GM12801 (cell line): Measurements from ENCODE around the gene MAPK10.

Experiments used
- TF ChIP-seq, protein P1 (sequence below): IDR thresholded peaks from one replicate; pipeline ENCODE4 v1.5.1; 2011; ENCODE audit warnings: control low read depth; ENCODE audit not compliant: insufficient read length; ENCODE audit errors: extremely low read depth

The MAPK10 gene

DNA sequence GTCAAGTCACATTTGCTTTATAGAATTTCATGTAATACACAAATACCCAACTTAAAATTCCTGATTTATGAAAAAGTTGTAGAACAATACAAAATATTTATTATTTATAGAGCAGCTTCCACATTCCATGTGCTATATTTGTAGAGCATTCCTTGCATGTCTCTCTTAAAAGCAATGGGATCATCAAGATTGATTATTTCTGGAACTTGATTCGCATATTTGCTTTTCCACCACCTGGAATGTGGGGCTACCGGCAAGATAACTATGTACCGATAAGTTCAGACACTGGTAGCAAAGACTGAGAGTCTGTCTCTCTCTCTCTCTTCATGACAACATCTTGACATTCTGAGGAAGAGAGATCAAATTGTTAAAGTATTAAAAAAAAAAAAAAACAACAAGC, 59.3 kb downstream of the MAPK10 start:
- TF ChIP-seq, protein P1, sequence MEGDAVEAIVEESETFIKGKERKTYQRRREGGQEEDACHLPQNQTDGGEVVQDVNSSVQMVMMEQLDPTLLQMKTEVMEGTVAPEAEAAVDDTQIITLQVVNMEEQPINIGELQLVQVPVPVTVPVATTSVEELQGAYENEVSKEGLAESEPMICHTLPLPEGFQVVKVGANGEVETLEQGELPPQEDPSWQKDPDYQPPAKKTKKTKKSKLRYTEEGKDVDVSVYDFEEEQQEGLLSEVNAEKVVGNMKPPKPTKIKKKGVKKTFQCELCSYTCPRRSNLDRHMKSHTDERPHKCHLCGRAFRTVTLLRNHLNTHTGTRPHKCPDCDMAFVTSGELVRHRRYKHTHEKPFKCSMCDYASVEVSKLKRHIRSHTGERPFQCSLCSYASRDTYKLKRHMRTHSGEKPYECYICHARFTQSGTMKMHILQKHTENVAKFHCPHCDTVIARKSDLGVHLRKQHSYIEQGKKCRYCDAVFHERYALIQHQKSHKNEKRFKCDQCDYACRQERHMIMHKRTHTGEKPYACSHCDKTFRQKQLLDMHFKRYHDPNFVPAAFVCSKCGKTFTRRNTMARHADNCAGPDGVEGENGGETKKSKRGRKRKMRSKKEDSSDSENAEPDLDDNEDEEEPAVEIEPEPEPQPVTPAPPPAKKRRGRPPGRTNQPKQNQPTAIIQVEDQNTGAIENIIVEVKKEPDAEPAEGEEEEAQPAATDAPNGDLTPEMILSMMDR = no peak

DNA sequence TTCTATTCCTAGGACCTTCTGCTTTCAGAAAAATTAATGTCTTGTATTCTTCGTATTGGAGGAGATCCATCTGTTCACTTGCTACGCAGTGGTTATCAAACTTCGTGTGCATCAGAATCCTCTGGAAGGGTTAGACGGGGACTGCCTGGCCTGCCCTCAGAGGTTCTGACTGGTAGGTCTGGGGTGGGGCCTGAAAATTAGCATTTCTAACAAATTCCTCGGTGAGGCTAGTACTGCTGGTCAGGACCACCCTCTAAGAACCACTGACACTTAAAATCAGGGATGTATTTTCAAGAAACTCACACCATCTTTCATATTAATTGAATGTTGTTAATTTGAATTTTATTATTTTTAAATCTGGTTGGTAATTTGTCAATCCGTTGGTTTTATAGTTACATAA, 63.0 kb downstream of the MAPK10 start:
- TF ChIP-seq, protein P1 = no peak

DNA sequence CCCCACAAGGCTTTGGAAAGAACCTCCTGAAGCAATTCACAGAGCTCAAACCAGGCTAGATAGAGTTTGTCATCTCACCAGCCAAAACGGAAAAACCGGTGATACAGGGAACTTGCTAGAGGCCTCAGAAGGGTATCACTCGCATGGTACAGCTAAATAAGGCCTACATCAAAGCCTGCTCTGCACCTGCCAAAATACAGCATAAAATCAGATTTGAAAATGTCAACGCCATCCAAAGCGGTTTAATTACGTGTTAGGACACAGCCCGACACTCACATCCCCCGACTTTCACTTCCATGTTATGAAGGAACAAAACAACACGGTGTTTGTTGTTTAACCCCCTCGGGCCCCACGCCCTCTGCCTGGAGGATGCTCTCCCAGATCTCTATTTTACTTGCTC, 65.0 kb downstream of the MAPK10 start:
- TF ChIP-seq, protein P1 = no peak

DNA sequence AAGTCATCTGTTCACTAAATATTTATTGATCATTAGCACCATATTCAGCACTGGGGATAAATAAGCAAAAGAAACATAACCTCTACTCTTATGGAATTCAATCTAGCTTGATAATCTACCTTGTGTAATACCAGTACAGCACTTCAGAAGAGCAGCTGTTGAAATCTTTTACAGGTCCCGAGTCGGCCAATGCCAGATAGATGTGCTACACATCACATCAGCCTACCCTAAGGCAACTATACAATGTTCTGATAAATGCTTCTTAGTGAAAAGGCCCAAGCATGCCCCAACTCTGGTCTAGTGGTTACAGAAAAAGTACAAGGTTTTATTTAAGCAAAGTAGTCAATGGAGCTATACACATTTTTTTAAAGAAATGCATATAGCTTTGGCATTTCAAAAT, 68.7 kb downstream of the MAPK10 start:
- TF ChIP-seq, protein P1 = no peak

DNA sequence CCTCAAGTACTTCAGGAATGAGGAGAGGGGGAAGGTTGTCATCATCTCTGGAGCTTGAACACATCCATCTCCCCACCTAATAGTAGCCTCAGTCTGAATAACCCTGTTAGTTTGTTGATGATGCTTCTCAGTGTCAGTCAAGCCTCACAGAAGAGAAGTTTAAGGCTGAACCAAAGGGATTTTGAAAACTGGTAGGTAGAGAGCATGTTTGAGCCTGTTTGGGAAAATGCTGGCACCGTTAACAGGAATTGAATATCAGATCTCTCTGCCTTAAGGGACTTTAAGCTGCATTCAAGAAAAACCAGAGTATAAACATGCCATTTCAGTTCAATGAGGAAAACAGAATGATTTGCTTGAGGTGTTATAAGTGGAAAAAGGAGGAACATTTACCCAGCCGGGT, 73.1 kb downstream of the MAPK10 start:
- TF ChIP-seq, protein P1 = no peak

DNA sequence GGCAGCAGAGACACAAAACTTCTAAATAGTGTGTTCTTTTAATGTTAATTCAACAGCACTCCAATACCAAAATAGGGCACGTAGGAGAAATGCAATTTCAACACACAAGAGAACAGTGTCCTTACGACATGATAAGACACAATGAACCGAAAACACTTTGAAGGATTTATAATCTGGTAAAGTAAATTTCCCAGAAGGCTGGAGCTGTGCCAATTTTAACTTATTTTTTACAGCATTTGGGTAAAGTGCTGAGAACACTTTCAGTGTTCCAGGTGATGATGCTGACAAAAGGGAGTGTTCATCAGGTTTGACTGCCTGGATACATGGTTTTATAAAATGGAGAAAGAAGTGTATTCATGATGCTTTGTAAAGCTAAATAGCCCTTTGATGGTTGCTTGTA, 76.5 kb downstream of the MAPK10 start:
- TF ChIP-seq, protein P1 = no peak

DNA sequence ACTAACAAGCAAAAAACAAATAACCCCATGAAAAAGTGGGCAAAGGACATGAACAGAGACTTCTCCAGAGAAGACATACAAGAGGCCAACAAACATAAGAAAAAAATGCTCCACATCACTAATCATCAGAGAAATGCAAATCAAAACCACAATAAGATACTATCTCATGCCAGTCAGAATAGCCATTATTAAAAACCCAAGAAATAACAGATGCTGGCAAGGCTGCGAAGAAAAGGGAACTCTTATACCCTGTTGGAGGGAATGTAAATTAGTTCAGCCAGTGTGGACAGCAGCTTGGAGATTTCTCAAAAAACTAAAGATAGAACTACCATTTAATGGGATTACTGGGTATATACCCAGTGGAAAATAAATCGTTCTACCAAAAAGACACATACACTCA, 79.6 kb downstream of the MAPK10 start:
- TF ChIP-seq, protein P1 = no peak

DNA sequence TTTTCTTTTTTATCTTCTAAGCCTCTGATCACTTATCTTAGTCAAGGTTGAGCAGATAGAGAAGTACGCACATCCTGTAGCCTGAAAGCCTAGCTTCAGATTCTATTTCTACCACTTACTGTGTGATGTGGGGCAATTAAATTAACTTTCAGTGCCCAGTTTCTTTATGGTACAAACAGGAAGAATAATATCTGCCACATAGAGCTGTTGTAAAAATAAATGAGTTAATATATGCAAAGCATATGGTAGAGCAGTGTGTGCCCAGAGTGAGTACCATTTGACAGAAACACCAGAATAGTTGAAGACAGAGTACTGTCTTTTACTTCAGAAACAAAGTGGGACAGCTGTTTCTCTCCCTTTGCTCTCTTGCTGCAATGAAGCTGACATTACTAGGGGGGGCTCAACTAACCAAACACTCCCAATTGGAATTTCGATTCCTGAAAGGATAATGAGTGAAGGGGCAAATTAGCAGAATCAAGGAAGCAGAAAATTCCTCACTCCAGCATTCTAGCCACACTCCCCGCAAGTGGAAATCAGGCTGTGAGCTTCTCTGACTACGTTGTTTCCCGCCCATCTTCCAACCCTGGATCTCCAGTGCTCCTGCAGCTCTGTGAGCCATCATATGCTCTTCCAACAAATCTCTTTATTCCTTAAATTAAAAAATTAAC, 80.4 kb downstream of the MAPK10 start:
- TF ChIP-seq, protein P1 = no peak
